GM21447 (cell line): Measurements from ENCODE around the gene SELENOI.
"Not testable (repeated sequence)": the region's sequence is repeated elsewhere in the genome, so short reads cannot be mapped to it uniquely, and the experiment has no call there.

ENCODE experiments used
- ATAC-seq: cut with Tn5 transposase; IDR thresholded peaks from one replicate; pipeline ENCODE4 v1.9.1; 2021; ENCODE audit not compliant: unreplicated experiment

SELENOI gene

GRCh38 chr2:26356111-26356510 is 10.2 kb downstream of the SELENOI start:
- ATAC-seq, result no peak

GRCh38 chr2:26356771-26357170 is 10.8 kb downstream of the SELENOI start:
- no peak for ATAC-seq

- ATAC-seq, result no peak
These were observed 14.0 kb downstream of the SELENOI start for GRCh38 chr2:26359886-26360473.

GRCh38 chr2:26363323-26363722 is 17.4 kb downstream of the SELENOI start:
- ATAC-seq, result no peak

- no peak for ATAC-seq
These were observed 18.0 kb downstream of the SELENOI start for GRCh38 chr2:26363958-26364357.

- no peak for ATAC-seq
These were observed 18.7 kb downstream of the SELENOI start for GRCh38 chr2:26364669-26365068.

GRCh38 chr2:26366957-26367356 is 21.0 kb downstream of the SELENOI start:
- ATAC-seq, result no peak

- ATAC-seq, result not testable (repeated sequence)
These were observed 23.7 kb downstream of the SELENOI start for GRCh38 chr2:26369664-26370063.

GRCh38 chr2:26370909-26371308 is 25.0 kb downstream of the SELENOI start:
- not testable (repeated sequence) for ATAC-seq

- no peak for ATAC-seq
These were observed 30.9 kb downstream of the SELENOI start for GRCh38 chr2:26376799-26377198.

GRCh38 chr2:26380281-26380680 is 34.3 kb downstream of the SELENOI start:
- no peak for ATAC-seq

- ATAC-seq, result no peak
These were observed 36.6 kb downstream of the SELENOI start for GRCh38 chr2:26382564-26382963.

- no peak for ATAC-seq
These were observed 38.2 kb downstream of the SELENOI start for GRCh38 chr2:26384183-26384582.

GRCh38 chr2:26384597-26384996 is 38.7 kb downstream of the SELENOI start:
- ATAC-seq, result no peak

GRCh38 chr2:26387189-26387588 is 41.2 kb downstream of the SELENOI start:
- ATAC-seq, result no peak

GRCh38 chr2:26394694-26395093 is 48.8 kb downstream of the SELENOI start:
- no peak for ATAC-seq

- no peak for ATAC-seq
These were observed 49.5 kb downstream of the SELENOI start for GRCh38 chr2:26395394-26395793.

GRCh38 chr2:26396734-26397298 is 50.9 kb downstream of the SELENOI start:
- ATAC-seq, result no peak

- no peak for ATAC-seq
These were observed 53.9 kb downstream of the SELENOI start for GRCh38 chr2:26399771-26400376.

- no peak for ATAC-seq
These were observed 54.8 kb downstream of the SELENOI start for GRCh38 chr2:26400723-26401122.

- no peak for ATAC-seq
These were observed 56.0 kb downstream of the SELENOI start, which contains the start of gene DRC1 for GRCh38 chr2:26401739-26402541. TSS of gene DRC1 (plus strand) at chr2:26401920. CDS start at chr2:26401990, 70 bp downstream.

GRCh38 chr2:26407526-26407925 is 61.6 kb downstream of the SELENOI start:
- ATAC-seq, result no peak
